HG02798 (cell line): ENCODE data around the gene PCSK9.
"Not testable (repeated sequence)": the region's sequence is repeated elsewhere in the genome, so short reads cannot be mapped to it uniquely, and the experiment has no call there.

Source experiments
- ATAC-seq: cut with Tn5 transposase; IDR thresholded peaks from one replicate; pipeline ENCODE4 v1.9.1; 2021; ENCODE audit warnings: mild to moderate bottlenecking; ENCODE audit not compliant: unreplicated experiment, poor library complexity

The PCSK9 gene

DNA sequence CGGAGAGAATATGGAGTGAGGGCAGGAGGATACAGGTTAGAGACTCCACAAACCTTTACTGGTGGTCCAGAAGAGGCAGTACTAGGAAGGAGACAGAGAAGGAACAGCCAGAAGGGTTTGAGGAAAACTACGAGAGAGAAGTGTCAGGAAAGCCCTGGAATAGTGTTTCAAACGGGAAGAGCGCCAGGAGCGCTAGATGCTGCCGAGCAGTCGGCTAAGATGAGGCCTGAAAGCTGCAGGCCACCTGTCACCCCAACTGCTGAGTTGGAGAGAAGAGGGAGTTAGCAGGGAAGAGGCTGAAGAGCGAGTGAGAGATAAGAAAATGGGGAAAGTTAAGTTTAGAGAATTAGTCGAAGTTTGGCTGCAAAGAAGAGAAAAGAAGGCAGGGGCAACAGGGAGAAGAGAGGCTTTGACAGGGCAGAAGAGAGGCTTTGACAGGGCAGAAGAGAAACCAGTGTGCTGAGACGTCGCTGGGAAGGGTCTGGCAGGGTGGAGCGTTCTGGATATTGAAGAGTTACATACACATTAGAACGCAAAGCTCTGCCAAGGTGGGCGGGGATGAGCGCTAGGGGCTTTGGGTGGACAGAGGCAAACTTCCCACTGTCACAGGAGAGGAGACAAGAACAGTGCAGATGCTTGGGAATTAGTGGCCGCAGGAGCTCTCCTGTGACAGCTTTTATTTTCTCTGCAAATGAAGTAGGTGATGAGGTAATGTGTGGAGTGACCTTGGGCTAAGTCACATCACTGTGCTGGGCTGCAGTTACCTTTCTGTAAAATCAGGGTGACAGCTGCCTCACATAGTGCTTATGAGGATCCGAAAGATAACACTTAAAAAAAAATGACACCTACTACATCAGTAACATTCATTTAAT, 31.2 kb downstream of the PCSK9 start:
- ATAC-seq, result no peak

DNA sequence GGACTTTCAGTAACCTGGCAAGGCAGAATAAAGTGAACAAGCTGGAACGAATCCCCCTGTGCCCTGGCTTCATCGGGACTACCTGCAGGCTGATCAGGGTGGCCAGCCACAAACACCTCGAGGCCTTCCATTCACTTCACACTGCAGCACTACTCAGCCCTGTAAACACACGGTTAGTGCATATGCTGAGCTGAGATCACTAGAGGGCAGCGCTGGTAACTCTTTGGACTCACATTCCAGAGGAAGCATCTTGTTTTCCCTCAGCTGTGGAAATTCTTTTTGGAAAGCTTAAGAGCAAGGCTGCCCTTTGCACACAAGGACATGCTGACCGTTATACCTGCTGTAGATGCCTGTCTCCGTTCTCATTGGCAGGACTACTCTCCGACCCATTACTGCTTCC, 32.1 kb downstream of the PCSK9 start:
- no peak for ATAC-seq

DNA sequence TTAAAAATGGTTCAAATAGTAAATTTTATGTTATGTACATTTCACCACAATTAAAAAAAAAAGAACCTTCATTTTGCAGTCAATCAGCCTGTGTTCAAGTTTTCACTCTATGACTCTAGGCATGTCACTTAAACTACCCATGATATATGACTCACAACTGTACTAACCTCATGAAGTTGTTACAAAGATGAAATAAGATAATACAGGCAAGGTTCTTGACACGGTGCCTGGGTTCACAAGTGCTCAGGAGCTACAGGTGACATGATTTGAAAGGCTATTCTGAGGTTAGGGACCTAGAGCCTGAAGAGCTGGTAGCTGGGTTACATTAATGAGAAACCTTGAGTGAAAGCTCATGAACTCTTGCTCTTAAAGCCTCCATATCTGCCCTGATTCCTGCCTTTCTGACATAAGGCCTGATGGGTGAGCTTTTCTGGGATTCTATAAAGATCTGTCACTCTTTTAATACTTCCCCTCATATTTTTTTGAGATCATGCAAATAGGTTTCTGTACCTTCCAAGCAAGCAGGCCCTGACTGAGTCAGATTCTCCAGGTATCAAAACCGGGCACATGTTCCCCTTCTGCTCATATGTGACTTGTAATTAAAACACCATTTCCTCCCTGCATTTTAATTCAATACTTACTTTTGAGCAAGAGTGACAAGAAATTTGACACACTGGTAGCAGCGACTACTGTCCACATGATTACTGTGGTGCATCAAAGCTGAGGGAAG, 34.0 kb downstream of the PCSK9 start:
- ATAC-seq, result no peak

DNA sequence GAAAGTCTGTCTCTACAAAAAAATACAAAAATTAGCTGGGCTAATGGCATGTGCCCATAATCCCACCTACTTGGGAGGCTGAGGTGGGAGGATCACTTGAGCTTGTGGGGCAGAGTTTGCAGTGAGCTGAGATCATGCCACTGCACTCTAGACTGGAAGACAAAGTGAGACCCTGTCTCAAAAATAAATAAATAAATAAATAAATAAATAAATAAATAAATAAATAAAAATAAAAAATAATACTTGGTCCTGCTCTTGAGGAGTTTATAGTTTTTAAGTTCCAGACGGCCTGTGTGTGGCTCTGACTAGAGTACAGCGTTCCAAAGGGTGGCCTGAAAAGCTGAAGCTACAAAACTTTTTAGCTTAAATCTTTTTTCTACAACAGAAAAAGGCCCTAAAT, 35.1 kb downstream of the PCSK9 start:
- ATAC-seq, result no peak

DNA sequence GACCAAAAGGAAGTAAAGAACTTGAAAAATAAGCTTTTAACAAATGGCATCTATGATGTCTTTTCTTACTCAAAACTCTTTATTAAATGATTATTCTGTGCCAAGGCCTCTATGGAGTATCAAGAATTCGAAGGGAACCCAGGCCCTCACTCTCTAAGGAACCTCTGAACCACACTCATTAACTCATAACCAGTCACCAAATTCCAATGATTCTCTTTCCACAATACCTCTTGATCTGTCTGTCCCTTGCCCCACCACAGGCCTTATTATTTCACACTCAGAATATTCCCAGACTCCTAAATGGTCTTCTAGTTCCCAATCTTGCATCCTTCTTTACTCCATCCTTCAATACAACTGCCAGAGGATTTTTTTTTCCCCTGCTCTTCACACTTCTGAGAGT, 37.0 kb downstream of the PCSK9 start:
- no peak for ATAC-seq

DNA sequence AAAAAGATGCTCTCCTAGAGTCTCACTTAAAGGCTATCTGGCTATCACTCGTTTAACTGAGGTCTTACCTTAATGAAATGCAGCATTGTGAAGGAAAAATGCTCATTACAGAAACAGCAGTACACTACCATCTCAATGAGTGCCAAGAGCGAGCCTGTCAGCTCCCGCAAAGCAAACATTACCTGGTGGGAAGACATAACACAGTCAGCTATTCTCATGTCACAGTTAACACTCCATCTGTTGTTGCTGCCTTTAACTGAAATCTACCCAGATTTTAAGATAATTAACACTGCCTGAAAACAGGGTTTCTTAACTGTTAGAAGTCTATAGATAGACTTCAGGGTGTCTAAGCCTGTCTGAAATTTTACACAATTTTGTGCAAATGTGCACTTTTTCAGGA, 39.1 kb downstream of the PCSK9 start:
- ATAC-seq, result no peak

DNA sequence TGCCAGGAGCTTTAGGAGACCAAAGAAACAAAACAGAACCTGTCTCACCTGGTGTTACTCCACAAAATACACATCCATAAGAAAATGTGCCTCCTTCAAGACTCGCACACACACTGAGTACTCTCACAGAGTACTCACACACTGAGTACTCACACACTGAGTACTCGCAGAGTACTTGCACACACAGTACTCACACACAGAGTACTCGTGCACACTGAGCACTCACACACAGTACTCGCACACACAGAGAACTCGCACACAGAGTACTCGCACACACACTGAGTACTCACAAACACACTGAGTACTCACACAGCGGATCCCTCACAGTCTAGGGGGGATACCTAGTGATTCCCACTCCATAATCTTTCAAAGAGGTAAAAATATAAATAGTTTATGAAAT, 40.3 kb downstream of the PCSK9 start:
- ATAC-seq, result no peak

DNA sequence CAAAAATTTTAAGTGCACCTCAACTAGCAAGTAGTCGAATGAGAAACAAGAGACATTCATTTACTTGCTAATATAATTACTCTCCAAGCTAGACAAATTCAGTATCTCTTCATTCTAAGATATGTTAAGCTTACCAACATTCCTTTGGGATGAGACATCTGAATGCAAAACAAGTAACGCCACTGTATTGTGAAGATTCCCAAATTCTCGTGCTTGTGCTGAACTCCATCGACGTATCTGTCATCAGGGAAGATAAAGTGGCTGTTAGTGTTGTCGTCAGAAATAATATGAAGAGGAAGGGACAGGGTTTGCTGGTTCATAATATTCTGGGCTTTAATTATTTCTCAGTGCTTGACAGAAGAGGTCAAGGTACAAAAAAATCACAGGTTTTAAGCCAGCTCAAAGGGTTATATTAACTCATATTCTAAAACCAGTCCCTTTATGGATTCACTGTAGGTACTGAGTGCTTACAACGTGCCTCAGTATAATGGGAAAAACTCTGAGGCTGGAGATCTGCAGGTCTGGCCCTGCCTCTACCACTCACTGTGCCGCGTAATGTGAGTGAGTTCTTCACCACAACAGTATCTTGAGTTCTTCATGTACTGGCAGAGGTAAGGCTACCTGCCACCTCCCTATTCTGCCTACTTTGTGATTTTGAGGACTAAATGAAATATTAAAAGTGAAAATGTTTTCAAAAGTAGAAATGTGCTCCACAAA, 42.0 kb downstream of the PCSK9 start:
- no peak for ATAC-seq

DNA sequence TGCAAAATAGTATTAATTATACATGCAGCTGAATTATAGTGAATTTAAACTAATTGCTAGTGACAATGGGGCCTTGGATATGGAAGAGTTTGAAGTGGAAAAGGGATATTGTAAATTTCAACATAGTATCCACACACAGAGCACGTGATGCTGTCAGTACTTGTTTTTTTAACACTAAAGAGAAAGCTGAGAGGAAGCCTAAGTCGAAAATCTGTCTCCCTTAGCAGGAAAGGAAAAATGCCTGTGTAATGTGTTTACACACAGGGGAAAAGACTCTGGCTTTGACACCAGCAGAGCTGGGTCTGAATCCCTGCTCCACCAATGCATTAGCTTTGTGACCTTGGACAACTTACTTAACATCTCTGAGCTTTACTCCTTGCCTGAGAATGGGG, 42.6 kb downstream of the PCSK9 start:
- no peak for ATAC-seq

DNA sequence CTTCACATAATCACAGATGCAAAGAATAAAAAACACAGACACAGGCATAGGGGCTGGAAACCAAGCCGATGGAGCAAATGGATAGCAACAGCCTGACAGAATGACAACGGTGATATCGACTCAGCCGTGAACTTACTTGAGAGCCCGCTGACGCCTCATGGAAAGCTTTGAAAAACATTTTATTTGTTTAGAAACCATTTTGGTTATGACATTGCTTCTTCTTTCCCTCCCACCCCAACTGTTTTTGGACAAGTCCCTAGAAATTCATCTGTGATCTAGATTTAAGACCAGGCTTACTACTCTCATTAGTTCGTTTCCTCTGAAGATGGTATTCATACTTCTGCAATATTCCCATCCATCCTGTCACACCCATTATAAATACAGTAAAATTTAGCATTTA, 44.9 kb downstream of the PCSK9 start:
- no peak for ATAC-seq

DNA sequence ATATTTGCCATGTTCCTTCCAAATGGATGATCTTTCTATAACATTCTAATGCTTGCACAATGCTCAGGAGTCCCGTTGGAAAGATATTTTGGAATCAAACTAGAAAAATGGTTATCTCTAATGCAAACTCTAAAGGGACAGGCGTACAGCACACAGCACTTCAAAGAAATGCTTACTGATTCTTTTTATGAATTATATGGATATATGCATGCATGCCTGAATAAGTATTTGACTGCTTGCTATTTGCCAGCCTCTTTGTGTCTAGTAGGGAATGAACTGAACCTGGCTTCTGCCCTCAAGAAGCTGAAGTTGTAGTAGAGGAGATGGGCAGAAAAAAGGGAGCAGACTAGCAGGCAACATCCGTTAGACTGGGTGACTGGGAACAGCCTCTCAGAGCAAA, 48.1 kb downstream of the PCSK9 start:
- no peak for ATAC-seq

DNA sequence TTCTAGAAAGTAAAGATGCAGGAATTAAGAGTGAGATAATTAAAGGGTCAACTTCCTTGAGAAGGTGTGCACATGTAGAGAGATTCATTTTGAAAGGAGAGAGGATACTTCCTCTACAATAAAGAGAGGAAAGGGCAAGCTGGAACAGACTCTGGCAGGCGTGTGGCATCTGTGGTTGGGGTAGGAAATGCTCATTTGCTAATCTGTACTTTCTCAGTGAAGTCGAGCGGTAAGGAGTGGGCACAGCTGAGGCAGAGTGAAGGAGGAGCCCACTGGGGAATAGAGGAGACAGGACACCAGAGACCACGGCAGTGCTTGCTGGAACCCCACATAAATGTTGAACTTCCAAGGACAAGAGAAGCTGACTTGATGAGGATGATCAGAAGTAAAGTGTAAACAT, 49.1 kb downstream of the PCSK9 start:
- no peak for ATAC-seq

DNA sequence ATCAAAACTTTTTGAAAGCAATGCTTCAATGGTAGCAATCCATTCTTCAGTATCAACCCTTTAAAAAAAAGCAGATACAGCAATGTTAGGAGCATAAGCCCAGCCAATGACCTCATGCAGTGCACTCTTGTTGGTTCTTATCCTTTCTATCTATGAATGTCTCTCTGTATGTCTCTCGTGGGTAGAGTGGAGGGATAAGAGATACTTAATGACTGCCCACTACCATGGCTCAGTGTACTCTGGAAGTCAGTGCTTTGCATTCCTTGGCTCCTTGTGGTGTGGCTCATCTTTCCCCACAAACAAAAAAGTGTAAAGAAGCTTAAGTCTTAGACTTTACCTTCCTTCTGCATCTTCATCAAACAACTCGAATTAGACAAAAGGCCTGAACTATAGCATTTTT, 50.3 kb downstream of the PCSK9 start:
- ATAC-seq, result no peak

DNA sequence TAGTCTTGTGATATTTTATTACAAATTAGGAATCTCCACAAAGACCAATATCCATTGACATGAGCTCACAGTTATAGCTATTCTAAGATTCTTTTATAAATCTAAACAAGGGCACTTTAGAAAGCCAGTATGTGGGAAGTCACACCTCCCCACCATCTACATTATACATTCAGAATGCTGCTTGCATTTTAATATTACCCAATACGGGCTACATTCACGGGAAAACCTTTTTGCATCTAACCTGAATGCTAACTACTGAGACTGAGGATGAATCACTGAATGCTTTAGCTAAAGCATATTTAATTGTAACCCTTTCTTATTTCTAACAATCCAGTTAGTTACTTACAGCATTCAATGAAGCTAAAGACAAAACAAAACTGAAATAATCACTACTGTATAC, 53.1 kb downstream of the PCSK9 start:
- no peak for ATAC-seq

DNA sequence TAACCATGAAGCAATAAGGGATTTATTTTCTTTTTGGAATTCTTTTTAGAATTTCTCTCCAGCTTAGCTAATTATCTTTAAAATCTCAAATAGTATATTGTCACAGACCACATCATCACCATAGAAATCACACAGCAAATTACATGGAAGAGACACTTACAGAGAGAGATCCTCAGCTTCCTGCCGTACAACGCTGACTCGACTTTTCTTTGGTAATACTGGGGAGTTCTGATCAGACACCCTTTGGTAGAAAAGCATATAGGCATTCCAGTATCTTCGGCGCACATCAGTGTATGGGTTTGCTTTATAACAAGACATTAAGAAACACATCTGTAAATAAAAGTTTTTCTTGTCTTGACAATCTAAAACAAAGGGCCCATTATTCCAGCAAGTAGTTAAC, 55.7 kb downstream of the PCSK9 start:
- ATAC-seq, result no peak

DNA sequence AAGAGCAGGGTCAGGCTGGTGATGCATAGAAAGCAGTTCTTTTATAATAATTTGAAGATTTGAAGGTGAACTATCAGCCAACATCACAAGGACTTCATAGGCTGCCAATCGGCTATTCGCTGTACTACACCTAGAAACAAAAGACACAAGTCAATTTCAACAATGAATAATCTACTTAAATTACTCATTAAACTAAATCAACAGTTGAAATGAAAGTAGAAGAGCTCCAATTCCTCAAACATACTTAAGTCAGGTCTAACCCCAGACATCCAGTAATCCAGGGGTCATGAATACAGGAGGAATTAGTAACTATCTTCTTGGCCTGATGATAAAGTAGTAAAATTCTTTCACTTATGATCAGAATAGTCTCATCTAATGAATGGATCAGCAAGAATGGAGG, 64.5 kb downstream of the PCSK9 start:
- no peak for ATAC-seq

DNA sequence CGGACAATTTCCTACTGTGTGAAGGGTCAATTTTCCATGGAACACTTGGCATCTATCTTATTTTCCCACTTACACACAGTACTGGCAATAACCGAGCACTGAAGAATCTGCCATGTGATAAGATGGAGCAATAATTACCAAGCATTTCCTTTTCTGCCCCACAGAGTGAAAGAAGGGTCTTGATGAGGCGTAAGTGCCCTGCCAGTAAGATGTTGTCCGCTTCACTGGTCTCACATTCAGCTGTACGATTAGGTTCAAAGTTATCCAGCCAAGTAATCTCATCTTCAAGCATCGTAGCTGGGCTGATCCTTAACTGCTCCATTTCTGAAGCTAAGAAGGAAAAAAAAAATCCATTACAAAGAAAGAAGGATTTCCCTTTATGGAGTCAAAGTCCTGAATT, 67.8 kb downstream of the PCSK9 start:
- no peak for ATAC-seq

DNA sequence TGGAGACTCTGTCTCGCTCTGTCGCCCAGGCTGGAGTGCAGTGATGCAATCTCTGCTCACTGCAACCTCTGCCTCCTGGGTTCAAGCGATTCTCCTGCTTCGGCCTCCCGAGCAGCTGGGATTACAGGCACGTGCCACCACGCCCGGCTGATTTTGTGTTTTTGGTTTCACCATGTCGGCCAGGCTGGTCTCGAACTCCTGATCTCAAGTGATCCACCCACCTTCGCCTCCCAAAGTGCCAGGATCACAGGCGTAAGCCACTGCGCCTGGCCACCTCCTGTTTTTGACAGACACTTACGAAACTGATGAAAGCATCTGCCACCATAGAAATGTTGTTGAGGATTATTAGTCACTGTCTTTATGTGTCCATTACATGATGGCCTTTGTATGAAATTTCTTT, 69.7 kb downstream of the PCSK9 start:
- ATAC-seq, result not testable (repeated sequence)
